Sigmoid colon (tissue), 4 donors: ENCODE data around the gene SF3A1.

Experiments used
- CTCF ChIP-seq, 4 experiments: fragments of 450-650 bp in 3 of 4; fragments of 200-600 bp in 1 of 4; IDR thresholded peaks; one replicate each; pipeline ENCODE4 v1.5.1; 2016 to 2019; ENCODE audit warnings: antibody characterized with exemption in 4 of 4, mild to moderate bottlenecking in 3 of 4, moderate library complexity in 2 of 4
- EP300 ChIP-seq, 4 donors: sonication (generic); formaldehyde crosslinking; IDR thresholded peaks; one replicate each; pipeline ENCODE4 v1.6.1; 2017; ENCODE audit warnings: antibody characterized with exemption in 4 of 4
- POLR2A ChIP-seq, 2 donors: fragments of 450-650 bp; IDR thresholded peaks; one replicate each; pipeline ENCODE4 v1.6.1; 2016; ENCODE audit warnings: antibody characterized with exemption in 2 of 2, mild to moderate bottlenecking in 2 of 2, moderate library complexity in 2 of 2
- POLR2AphosphoS5 ChIP-seq, 4 donors: sonication (generic); formaldehyde crosslinking; IDR thresholded peaks; one replicate each; pipeline ENCODE4 v1.6.1; 2017; ENCODE audit warnings: antibody characterized with exemption in 4 of 4

- TF ChIP-seq POLR2A (IDR thresholded peaks at IDR 0.05) (no peak), CTCF (IDR thresholded peaks at IDR 0.05) (no peak), EP300 (IDR thresholded peaks at IDR 0.05) (no peak), POLR2AphosphoS5 (IDR thresholded peaks at IDR 0.05) (no peak)
Measured at GRCh38 chr22:30344447-30345200, 12.1 kb downstream of the SF3A1 start.
